ENCODE results near the gene FILIP1L.

FILIP1L gene

DNA sequence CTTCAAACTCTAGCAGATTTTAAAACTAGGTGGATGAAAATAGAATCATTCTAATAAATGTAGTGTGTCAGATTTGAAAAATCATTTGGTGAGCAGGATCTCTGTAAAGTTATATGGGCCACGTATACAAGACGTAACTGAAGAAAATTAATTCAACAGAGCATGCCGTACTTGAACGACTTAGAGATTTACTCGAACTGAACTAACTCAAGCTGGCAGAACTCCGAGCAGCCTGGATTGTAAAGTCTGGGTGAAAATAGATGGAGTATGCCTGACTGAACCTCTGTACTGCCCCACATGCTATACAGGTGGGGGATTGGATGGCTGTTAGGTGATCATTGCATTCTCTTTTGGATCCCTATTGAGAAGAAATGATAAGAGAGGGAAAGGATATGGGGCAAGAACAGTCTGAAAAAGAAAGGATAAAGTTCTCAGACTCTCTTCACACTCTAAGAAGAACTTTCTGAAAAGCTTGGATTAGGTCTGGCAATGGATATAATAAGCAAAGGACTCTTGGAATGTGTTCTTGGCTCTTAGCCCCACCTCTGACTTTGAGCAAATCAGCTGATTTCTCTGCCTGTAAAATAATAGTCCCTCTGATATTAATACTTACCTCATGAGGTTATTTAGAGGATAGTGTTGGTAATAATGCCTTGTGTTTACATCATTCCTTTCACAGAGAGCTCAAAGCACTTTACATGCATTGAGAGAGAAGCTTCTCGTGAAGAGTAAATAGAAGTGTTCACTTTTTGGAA is 147.5 kb downstream of the FILIP1L start:
- DNase-seq: no peak

DNA sequence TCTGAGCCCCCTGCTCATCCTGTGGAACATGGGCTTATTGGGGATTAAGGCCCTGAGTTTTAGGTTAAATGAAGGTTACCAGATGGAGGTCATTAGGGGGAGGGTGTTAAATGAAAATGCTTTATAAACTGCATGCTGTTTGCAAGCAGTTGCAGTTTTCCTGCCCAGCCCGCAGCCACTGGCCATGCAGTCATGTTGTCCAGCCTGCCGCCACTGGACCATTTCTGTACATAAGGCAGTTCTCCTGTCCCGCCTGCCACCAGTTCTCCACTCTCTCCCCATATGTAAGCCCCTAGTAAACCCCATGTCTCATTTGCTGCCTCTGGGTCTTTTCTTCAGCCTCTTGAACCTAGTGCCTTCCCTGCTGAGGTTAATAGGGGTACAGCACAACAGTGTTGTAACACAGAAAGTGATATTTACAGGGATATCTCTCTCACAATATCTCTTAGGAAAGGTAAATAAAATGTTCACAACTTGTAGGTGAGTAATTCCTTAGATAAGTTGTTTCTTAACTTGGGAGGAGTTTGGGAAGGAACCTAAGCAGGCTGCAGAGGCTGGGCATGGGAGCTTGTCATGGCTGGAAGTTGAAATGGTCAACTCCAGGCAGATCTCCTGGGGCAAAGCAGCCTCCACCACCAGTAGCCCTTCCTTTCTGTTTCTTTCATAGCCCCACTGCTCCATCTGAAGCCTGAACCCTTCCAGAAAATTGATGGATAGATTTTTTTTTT is 148.5 kb downstream of the FILIP1L start:
- no peak for DNase-seq

DNA sequence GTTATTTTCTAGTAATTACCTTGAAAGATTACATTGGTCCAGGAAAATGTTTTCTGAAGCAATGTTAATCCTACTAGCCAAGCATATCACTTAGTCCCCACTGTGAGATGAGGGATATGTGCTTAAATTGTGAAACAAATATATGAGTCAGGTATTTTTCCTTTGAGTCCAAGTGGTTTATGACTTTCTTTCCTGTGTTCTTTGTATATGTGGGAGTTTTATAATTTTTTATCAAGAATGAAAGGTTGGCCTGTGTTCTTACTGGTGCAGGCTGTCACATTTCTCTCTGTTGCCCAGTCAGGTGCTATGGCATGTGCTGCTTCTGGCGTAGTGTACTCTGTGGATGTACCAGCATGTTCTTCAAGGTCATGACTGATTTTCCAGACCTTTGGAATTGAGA is 149.2 kb downstream of the FILIP1L start:
- DNase-seq: peak; percentile 29

DNA sequence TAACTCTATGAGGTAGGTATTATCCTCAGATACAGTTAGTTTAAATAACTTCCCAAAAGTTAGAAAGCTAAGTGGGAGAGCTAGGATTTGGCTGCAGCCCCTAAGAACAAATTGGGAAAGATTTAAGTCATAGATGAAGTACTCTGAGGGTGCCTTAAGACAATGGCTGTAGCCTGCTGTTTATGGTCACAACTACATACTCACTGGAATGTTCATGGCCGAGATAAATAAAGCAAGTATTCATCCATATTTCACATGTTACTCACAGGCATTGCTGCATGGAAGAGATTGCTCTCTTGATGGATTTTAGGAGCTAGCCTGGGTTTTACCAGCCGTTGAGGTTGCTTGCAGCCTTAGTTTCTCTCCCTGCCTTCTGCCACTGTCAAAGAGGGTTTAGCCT is 151.6 kb downstream of the FILIP1L start:
- DNase-seq: no peak

DNA sequence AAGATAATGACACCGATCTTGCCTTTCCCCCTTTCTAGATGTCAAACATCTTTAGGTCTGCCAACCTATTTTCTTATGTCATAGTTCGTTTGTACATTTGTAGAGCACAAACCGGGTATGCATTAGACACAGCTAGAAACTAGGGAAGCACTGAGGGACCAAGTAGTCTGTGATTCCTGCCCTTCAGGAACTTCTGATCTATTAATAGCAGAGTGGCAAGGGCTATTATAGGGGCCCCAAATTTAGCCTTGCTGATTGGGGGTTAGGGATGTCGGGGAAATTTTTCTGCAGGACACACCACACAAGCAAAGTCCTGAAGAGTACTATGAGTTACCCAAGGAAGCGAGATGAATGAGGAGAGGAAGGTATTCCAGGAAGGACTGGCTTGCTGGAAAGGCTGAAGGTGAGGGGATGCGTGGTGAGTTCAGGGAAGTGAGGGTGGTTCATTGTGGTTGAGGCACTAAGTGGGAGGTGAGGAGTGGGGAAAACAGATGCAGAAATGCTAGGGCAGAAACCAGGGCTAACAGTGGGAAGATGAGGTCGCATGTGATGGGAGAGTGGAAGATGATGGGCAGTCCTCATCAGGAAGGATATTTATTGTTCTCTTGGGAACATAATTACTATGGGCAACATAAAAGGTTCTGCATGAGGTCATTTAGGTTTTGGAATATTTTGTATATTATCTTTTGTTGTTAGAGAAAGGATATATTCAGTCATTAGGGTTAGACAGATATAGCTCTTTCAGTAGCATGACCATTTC is 152.4 kb downstream of the FILIP1L start:
- no peak for DNase-seq

DNA sequence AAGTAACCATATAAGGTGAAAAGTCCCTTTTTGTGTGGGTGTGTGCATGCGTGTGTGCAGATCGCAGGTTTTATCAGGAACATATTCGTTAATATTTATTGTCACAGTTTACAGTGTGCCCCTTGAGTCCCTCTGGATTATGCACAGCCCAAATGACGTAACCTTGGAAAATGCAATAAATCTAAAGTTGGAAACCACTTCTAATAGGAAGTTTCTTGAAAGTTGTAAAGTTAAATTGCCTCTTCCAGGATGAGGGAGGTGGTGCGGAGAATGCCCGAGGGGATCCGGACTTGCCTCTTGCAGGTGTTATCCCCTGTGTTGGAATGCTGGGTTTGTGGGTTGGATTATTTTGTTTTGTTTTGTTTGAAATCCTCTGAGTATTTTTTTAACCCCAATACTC is 153.4 kb downstream of the FILIP1L start:
- DNase-seq: no peak

DNA sequence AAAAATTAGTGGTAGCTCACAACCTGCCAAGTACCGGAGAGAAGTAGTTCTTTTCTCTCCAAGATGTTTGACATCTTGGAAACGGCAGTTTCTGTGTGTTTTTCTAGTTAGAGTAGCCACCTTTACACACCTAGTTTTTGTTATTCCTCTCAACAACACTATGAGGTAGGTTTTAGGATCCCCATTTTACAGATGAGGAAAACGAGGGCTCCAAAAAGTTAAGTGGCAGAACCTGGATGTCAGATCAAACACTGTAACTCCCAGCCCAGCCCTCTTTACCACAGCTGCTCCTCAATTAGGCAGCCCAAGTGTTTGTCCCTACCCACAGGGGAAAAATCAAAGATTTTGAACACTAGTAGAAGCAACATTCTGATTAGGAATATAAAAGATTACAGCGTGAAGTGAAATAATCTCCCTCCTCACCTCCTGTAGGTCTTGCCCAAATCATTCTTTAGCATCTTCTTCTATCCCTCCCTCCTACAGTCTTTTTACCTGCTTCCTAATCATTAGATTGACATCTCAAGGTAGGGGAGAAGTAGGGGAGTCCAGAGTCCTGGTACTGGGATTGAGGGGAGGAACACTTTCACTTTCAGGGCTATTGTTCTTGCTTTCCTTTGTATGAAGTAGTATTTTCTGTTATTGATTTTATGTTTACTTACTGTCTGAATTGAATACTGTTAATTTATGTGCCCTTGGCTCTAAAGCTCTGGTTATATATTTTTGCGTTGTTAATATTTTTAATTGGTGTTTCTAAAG is 154.0 kb downstream of the FILIP1L start:
- DNase-seq: no peak

DNA sequence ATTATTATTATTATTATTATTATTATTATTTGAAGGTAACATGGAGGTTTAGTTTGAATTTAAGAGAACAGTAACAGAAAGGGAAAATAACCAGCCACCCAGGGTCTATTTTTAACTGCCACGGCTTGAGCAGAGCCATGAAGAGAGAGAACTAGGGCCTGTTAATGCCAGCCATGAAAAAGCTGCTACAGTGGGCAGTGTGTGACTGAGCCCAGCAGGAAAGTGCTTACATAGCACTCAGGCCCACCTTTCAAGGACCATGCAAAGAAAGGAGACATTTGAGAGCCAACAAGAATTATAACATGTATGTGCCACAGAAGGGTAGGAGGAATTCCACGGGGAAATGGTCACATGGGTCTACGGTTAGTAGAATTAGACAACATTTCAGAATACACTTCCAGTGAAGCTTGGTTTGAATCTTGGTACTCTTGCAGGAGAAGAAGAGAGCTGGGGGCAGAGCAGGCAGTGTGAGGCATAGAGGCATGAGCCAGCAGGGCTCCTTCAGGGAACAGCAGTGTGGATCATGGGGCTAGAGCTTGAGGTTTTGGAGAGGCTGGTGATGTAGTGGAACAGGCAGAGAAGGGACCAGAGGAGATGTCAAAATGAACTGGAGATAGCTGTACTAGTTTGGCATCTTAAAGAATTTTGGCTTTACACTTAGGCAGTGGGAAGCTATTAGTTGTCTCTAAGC is 155.9 kb downstream of the FILIP1L start:
- no peak for DNase-seq

DNA sequence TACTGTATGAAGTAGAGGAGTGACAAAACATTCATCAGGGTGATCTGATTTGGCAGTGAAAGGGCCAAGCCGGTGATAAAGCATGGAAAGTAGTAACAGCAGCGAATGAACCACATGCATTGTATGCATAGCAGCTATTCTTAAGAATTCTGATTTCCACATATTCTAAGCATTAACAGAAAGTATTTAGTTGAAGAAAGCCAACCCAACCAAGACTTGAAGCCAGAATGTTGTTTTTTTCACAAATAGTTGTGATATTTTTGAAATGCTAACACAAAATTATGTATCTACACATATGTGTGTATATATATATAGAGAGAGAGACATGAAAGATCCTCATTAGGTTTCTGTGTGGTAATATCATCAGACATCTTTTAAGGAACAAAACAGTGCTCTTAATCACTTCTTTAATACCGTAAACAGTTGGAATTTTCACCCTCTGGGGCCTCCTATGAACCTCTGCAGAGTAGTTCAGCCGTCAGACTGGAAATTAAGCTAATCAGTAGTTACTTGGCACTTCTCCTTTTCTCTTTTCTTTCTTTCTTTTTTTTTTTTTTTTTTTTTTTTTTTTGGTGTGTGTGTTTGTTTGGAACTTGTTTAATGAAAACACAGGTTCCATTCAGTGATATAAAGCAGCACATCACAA is 157.0 kb downstream of the FILIP1L start:
- no peak for DNase-seq

DNA sequence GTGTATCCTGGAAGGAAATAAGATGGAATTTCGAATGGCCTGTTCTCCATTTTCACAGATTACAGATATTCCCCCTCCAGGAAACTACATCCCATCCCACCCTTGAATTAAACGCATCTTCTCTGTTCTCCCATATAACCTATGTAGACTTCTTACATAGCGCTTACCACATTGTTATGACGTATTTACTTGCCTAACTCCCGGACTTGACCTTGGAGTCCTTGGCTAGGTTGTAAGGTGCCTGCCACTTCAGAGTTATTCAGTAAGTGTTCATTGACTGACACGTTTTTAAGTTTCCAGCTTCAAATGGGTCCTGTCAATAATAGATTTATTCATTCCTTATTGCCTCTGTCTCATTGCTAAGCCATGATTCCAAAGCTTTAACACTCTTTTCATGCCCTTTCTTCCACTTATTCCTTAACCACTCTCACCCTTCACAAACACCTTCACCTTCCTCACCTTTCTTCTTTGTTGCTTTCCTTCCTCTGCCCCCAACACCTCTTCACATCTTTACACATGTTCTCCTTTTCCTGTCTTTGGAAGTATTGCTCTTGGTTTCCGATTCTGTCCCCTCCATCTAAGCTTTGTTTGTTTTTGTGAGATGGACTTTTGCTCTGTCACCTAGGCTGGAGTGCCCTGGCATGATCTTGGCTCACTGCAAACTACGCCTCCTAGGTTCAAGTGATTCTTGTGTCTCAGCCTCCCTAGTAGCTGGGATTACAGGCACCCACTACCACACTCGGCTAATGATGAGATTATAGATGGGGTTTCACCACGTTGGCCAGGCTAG is 158.3 kb downstream of the FILIP1L start:
- no peak for DNase-seq

DNA sequence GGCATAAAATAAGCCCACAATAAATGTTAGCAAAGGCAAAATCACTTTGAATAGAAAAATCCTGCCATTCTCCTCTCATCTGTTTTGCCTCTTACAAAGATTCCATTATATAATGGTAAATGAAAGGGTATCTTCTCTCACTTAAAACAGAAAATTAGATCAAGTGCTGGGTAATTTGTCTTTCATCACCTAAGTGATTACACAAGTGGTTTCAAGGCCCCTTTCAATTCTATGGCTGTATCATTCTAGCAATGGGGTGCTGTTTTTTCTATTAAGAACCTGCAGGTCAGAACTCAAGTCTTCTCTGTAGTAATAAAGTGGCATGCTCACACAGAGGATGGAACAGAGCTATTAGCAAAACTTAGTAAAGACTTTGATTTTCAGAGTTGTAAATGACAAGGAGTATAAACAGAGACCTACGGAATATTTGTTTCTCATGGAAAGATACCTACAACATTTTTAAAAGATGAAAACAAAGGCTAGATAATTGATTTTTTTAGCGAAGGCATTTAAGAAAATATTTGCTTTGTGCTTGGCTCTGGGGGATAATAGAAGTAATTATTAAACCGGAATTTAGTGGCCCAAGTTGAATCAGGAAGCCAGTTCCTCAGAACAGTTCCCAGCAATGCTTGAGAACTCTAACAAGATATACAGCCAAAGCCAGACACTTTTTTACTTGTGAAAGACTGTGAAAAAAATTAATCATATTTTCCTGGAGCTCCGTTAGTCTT is 159.2 kb downstream of the FILIP1L start:
- DNase-seq: no peak

DNA sequence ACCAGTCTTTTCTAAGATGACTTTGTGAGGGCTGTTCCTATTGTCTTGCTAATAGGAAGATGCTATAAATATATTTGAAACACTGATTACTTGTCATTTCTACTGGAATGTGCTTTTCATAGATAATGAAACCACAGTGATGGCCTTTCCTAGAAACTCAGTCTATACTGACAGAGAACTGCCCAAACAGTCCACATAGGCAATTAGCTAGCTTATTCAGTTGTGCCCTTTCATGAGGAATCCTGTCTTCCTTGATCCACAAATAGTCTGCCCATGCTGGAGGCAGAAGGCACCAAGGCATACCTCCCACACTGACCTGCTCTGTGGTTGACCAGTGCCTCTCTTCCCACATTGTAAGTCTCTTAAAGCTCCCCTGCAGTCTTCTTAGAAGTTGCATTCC is 160.7 kb downstream of the FILIP1L start:
- peak; percentile 51 for DNase-seq

DNA sequence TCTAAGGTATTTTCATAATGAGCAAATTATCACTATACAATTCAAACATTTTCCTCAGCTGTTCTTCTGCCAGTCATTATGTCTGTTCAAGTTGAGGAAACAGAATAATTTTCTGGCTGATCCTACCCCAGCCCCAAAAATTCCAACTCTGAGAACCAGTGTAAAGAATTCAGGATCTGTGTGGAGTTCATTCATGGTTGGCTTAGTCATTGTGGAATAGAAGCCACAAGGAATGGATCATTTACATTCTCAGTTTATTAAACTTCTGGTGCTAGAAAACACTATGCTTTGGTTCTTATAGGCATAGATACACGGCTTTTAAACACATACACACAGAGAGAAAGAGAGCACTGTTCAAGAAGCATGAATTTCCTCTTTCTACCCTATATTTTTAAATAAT is 162.0 kb downstream of the FILIP1L start:
- DNase-seq: peak; percentile 91

DNA sequence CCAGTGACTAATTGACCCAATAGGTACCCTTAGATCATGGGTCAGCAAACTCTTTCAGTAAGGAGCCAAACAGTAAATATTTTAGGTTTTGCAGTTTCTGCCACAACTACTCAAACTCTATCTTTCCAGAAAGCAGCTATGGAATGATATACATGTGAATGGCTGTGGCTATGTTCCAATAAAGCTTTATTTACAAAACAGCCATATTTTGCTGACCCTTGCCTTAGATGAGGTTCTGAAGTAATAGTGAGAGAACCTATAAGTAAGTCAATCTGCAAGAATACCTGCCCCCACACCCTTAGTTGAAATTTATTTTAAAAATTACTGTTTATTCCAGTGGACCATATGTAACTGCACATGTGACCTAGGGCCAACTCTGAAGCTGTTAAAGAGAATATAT is 162.6 kb downstream of the FILIP1L start:
- no peak for DNase-seq

DNA sequence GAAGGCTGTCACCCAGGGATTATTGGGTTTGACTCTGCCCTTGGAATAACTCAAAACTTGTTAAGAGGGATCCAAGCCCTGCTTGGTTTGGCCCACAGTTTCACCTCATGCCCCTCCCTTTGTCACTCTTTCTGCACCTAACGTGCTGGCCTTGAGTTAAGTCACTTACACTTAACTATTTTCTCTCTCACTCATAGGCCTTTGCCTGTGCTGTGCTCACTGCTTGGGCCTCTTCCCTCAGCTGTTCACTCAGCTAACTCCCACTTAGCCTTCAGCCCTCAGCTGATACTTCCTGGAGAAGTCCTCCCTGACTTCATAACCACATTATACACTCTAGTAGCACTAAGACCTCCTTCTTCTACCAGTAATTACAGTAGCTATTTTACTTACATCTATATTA is 163.4 kb downstream of the FILIP1L start:
- no peak for DNase-seq

DNA sequence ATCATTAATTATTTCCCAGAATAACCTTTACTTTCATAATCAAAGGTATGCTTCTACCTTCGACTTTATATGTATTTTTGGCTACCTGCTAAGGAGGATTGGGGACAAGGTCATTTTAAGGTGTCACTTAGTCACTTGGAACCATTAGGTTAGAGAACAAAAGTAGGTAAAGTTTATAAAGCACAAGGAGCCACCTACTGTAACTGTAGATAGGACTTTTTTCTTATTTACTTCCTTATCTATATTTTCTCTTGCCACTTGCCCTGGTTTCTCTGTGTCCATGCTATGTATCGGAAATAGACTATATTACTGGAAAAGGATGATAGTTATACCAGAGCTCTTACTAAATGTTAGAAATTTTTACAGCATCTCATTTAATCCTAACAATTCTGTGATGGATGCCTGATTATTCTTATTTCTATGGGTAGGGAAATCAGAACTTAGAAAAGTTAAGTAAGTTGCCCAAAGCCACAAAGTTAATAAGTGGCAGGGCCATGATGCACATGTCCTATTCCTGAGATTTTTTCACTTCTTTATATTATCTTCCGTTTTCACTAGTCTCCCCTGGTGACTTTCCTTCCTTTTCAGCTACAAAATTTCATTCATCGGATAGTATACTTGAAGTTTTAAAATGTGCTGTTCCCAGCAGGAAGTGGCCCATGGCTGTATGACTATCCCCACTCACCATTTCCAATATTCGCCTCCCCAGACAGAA is 164.2 kb downstream of the FILIP1L start:
- DNase-seq: no peak

DNA sequence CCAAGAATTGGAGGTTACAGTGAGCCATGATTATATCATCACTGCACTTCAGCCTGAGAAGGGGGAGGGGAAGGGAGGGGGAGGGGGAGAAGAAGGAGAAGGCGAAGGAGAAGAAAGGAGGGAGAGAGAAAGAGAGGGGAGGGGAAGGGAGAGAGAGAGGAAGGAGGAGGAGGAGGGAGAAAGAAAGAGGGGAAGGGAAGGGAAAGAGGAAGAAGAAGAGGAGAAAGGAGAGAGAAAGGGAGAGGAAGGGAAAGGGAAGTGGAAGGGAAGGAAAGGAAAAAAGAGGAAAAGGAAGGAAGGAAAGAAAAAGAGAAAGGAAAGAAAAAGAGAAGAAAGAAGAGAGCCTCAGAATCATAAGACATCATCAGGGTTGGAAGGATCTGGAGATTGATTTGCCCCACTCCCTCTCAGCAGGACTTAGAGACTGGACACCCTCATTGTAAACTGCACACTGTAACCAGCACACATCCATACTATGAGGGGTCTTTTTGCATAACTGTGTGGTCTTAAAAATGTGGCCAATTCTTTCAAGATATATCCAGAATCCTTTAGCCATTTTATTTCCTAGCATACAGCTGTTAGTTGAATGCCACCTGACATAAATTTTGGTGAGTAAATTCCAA is 165.7 kb downstream of the FILIP1L start:
- no peak for DNase-seq

DNA sequence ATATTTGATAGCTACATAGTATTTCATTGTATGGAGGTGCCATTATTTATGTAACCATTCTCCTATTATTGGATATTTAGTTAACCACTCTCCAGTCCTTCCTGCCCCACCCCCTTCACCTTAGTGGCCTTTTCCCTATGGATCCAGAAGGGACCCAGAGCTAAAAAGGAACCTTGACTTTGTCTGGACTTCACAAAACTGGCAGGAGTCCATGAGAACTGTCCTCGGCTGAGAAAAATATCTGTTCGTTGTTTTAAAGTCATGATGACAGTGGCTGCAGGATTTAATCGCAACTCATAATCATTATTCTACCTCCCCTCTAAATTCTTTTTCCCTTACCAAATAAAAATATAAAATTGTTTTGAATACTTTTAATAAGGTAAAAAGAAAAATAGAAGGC is 166.9 kb downstream of the FILIP1L start:
- no peak for DNase-seq

DNA sequence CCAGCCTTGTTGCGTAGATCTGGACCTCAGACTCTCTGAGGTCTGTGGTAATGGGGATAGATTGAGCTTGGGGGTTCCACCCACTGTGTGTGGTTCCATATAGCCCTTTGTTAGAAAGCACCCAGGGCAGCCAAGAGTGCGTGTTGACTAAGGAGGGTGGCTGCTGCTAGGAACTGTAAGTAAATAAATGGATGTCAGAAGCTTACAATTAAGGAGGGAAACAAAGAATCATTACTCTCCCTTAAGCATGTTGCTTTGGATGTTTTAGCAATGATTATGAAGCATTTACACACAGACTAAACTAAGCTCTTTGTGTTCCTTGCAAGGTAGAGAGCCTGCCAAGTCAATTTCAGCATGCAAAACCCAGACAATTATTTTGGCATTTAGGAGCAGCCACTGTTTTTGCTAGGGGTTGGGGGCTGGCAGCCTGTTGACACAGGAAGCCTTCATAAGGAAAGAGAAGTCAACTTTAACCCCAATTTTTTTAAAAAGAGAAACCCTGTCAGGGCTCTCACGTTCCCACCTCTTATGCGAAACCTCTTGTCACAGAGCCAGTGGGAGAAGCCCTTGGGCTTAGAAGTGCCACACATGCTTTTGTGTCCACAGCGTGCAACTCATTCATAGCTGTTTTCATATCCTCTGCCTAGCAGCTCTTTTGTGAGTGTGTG is 168.8 kb downstream of the FILIP1L start:
- no peak for DNase-seq
